GM12872 (cell line): Measurements from ENCODE around the gene TADA2B.

Experiments used
- CTCF ChIP-seq: IDR thresholded peaks from 3 replicates; pipeline ENCODE4 v1.5.1; 2011; ENCODE audit warnings: low read depth, mild to moderate bottlenecking, low read length, moderate library complexity; ENCODE audit not compliant: insufficient read depth

TADA2B gene

GRCh38 chr4:7018281-7018680, 24.9 kb upstream of the TADA2B start:
- TF ChIP-seq CTCF: no peak

DNA sequence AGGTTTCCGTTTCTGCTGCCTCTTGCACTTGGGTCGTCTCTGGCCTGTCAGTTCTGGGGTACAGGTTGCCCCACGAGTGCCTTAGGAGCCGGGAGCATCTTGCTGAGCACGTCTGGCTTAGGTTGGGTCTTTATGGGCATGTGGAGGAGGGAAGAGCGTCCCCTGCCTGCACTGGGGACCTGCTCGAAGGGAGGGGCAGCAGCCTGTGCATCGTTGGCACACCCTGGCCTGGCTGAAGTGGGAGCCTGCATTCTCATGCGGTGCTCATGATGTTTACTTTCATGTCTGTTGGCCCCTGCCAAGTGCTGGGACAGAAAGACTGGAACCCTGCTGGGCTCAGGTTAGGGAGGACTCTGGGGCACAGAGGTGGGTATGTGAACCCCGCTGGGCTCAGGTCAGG, 23.8 kb upstream of the TADA2B start:
- no peak for TF ChIP-seq CTCF

GRCh38 chr4:7020290-7020689, 22.9 kb upstream of the TADA2B start:
- TF ChIP-seq CTCF: no peak

GRCh38 chr4:7020856-7021255, 22.3 kb upstream of the TADA2B start:
- no peak for TF ChIP-seq CTCF

DNA sequence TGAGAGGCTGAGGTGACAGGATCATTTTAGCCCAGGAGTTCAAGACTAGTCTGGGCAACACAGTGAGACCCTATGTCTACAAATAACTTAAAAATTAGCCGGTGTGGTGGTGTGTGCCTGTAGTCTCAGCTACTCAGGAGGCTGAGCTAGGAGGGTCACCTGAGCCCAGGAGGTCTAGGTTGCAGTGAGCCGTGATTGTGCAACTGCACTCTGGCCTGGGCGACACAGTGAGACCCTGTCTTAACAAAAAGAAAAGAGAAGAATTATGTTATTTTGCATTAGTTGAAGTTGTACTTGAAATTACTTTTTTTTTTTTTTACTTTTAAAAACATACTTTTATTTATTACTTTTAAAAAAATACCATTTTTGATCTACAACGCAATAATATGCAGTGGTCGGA, 21.8 kb upstream of the TADA2B start:
- TF ChIP-seq CTCF: no peak

- TF ChIP-seq CTCF: no peak
Observed at GRCh38 chr4:7021930-7022664, 21.1 kb upstream of the TADA2B start.

DNA sequence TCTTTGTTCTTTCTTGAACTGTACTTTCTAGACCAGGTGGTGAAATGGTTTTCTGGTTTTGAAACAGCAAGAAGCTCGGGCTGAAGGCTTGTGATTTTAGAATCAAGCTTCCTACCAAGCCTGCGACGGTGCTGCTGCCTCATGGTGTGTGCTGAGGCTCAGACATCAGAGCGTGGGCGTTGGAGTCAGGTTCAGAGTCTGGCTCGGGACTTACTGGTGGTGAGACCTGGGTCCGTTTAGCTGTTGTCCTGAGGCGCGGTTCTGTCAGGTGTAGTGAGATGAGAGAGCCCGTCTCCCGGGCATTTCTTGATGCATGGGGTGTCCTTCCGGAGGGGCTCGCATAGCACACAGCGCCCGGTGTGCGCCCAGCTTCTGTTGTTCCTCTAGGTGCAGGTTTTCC, 19.7 kb upstream of the TADA2B start:
- TF ChIP-seq CTCF: no peak

DNA sequence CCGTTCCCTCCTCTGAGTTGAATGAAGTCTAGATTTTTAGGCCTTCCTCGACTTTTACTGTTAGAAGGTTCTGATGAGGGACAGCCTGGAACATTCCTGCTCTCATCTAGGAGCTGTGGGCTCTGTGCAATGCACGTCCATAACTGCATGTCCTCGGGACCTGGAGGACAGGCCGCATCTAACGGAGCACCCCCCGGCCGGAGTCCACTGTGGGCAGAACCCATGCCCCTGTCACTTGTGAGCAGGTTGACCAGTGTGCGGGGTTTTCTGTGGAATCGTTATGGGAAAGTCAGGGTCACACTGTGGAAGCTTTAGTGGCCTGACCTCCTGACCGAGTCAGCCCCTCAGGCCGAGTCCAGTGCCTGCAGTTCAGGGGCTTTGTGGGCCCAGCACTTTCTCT, 19.3 kb upstream of the TADA2B start:
- TF ChIP-seq CTCF: no peak
